ENCODE data around the gene TNPO2. TPM values are rescaled to one million over a fixed set of nuclear protein-coding genes. Genes with fewer than 3 reads are reported as not detected.
"Not testable (repeated sequence)": the region's sequence is repeated elsewhere in the genome, so short reads cannot be mapped to it uniquely, and the experiment has no call there.

The TNPO2 gene
- polyA plus RNA-seq, 4 donors = 60.5 to 82.1 (median 69.8) TPM

GRCh38 chr19:12711187-12711586 is 12.5 kb downstream of the TNPO2 start:
- DNase-seq (ENCODE audit: low read depth in 4 of 4, low spot score in 3 of 4) = no peak

GRCh38 chr19:12708641-12709040 is 15.1 kb downstream of the TNPO2 start:
- DNase-seq (ENCODE audit: low read depth in 4 of 4, low spot score in 3 of 4) = no peak

DNA sequence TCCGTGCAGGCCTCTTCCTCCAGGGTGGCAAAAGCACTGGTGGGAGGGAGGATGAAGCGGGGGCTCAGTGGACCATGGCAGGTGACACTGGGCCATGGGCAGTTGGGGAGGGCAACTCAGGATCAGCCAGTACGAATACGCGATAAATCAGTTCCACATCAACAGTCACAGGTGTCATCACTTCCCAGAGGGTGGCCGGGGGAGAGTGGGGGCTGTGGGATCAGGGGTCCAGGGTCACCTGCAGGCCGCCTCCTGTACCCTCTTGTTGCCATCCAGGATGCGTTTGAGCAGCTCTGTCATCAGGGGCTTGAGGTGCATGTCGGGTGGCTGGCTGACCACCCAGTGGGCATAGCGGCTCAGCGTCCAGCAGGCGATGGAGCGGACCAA is 17.4 kb downstream of the TNPO2 start:
- DNase-seq (ENCODE audit: low read depth in 4 of 4, low spot score in 3 of 4) = no peak

DNA sequence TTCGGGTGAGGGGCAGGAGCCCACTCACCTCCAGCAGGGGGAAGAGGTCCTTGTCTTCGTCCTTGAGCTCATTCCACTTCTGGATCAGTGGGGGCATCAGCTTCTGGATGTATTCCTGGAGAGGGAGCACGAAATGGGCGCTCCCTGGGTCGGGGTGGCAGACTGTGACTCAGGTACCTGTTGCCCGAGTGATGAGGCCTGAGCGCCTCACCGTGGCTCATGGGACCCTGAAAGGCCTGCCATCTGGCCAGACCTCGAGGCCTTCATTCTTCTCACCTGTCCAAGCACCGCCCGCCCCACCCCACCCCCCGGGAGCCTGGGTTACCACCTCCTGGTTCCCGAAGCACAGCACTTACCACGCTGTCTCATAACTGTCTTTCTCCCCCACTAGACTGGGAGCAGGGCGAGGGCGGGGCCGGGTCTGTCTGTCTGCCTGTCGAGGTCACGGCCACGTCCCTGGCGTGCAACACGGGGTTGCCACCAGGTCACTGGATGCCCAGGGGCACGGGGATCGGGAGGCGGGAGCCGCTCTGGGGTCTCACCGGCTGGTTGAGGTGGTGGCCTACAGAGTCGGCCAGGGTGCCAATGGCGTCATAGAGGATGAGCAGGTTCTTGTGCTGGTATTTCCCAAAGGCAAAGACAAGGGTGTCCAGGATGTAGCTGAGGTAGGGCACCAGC is 17.9 kb downstream of the TNPO2 start:
- no peak for DNase-seq (ENCODE audit: low read depth in 4 of 4, low spot score in 3 of 4)

GRCh38 chr19:12705169-12705568 is 18.6 kb downstream of the TNPO2 start:
- no peak for DNase-seq (ENCODE audit: low read depth in 4 of 4, low spot score in 3 of 4)

DNA sequence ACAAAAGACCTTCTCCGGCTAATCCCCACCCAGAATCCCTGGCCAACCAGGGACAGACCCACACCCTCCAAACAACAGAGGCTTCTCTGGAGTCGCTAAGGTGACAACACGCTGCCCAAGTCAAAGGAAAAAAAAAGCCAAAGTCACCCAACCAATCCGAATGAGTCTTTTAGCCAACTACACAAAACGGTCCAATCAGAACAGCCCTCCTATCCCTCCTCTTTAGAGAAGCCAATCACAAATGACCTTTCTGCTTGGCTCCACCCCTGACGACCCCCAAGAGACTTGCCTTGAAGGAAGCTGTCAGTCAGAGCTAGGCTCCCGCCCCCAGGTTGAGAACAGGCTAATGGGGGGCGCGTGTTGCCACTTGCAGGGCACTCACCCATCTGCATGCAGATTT is 20.7 kb downstream of the TNPO2 start:
- DNase-seq (ENCODE audit: low read depth in 4 of 4, low spot score in 3 of 4) = no peak

GRCh38 chr19:12701596-12702282 is 22.0 kb downstream of the TNPO2 start:
- DNase-seq (ENCODE audit: low read depth in 4 of 4, low spot score in 3 of 4) = no peak

DNA sequence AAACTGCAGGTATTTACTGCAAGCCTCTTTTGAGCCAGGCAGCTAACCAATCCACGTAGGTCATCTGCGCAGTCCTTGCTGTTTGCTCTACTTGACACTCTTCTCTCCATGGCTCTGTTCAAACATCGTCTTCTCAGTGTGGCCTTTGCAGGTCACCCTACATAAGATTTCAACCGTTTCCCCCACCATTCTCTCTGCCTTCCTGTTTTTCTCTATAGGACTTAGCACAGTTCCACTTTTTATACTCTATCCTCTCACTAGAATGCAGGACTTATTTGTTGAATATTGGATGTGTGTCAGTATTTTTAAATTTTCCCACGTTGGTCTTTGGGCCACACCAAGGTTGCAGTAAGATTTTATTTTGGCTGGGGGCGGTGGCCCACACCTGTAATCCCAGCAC is 25.6 kb downstream of the TNPO2 start:
- no peak for DNase-seq (ENCODE audit: low read depth in 4 of 4, low spot score in 3 of 4)

- DNase-seq (ENCODE audit: low read depth in 4 of 4, low spot score in 3 of 4) = not testable (repeated sequence)
These were observed 26.3 kb downstream of the TNPO2 start for GRCh38 chr19:12697425-12697824.

- DNase-seq (ENCODE audit: low read depth in 4 of 4, low spot score in 3 of 4) = peak; percentile 86 to 94 (median 91)
These were observed 27.1 kb downstream of the TNPO2 start, which contains the start of gene FBXW9 for GRCh38 chr19:12696366-12697335. TSS of gene FBXW9 (minus strand) at chr19:12696631. CDS start at chr19:12696581, 50 bp downstream.

GRCh38 chr19:12695997-12696365 is 27.8 kb downstream of the TNPO2 start:
- DNase-seq (ENCODE audit: low read depth in 4 of 4, low spot score in 3 of 4) = no peak

DNA sequence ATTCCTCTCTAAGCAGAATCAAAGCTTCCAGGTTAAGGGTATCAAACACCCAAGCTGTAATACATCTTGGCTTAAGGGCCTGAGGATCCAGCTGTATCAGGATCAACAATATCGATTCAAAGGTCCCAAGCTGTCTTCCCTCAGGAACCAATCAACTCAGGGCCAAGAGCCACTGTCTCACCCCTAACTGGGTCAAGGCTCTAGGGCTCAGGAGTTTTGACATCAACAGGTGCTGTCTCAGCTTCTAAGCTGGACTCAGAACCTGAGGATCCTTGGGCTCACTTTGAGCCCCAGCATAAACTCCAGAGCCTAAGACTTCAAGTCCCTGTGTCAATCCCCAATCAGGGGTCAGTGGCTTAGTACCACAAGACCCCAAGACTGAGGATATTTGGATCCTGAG is 28.2 kb downstream of the TNPO2 start:
- DNase-seq (ENCODE audit: low read depth in 4 of 4, low spot score in 3 of 4) = no peak

GRCh38 chr19:12695096-12695495 is 28.6 kb downstream of the TNPO2 start:
- DNase-seq (ENCODE audit: low read depth in 4 of 4, low spot score in 3 of 4) = no peak

GRCh38 chr19:12694641-12695040 is 29.1 kb downstream of the TNPO2 start:
- no peak for DNase-seq (ENCODE audit: low read depth in 4 of 4, low spot score in 3 of 4)

- no peak for DNase-seq (ENCODE audit: low read depth in 4 of 4, low spot score in 3 of 4)
These were observed 30.8 kb downstream of the TNPO2 start for GRCh38 chr19:12692960-12693359.

DNA sequence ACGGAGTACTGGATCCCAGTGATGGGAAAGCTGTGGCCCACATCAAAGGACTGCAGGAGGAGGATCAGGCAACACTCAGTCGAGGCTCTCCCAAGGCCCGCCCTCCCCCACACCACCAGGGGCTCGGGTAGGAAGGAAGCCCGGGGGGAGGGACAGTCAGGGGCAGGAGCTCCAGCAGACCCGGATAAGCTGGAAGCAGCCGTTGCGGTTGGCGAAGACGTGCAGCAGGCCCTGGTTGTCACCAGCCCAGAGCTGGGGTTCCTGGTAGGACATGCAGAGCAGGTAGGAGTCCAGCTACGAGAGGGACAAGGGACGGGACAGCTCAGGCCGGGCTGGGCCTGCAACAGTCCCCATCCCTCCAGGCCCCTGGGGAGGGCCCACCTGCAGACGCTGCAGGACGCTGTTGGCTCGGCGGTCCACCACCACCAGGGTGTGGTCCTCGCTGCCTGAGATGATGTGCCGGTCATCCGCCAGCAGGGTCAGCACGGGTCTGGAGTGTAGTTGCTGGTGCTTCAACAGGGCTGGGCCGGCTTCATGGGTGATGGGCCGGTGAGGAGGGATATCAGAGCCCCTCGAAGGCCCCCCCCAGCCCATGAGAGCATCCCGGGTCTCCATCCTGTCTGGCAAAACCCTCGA is 34.0 kb downstream of the TNPO2 start:
- DNase-seq (ENCODE audit: low read depth in 4 of 4, low spot score in 3 of 4) = no peak

DNA sequence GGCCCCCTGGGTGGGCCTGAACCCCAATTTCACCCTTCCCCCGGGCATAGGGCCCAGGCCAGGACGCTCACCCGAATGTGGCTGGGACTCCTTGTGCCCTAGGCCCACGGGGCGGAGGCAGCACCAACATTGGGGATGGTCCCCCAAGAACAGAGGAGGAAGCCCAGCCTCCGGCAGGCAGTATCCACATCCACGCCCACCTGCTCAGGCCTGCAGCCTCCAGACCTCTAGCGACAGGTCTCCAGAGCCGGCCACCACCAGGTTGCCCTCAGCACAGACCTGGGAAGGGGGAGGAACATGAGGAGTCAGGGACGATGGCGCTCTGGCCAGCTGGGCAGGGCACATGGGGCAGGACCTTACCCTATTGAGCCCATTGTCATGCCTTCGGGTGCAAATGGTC is 34.7 kb downstream of the TNPO2 start:
- DNase-seq (ENCODE audit: low read depth in 4 of 4, low spot score in 3 of 4) = no peak

DNA sequence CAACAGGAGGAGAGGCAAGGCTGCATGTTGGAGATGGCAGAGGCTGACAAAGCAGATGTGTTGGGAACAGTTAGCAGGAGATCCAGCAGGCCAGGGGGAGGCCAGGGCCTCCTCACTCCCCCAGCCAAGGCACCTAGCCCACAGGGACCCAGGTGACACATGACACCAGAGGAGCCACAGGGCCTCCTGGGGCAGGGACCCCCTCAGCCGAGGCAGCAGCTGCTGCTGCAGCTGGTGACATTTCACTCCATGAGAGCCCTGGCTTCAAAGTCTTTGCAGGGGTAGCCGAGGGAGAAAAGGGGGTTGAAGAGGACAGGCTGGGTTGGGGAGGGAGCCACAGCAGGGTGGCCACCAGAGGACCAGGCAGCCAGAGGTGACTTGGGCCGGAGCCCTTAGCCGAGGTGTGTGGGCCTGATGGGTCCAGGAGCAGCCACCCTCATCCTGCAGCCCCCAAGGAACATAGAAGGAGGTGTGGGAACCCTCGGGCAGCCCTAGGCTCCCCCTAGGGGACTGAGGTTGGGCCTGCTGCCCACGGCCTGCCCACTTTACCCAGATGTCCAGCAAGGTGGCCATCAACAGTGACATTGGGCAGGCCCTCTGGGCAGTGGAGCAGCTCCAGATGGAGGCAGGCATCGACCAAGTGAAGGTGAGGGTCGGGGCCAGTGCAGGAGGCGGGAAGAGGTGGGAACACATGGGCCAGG is 36.1 kb downstream of the TNPO2 start, which contains the start of gene GNG14:
Gene GNG14 (plus strand): TSS at position 503 of the 701 bp plus-strand sequence. CDS start 51 bp downstream, at position 554.
- no peak for DNase-seq (ENCODE audit: low read depth in 4 of 4, low spot score in 3 of 4)

DNA sequence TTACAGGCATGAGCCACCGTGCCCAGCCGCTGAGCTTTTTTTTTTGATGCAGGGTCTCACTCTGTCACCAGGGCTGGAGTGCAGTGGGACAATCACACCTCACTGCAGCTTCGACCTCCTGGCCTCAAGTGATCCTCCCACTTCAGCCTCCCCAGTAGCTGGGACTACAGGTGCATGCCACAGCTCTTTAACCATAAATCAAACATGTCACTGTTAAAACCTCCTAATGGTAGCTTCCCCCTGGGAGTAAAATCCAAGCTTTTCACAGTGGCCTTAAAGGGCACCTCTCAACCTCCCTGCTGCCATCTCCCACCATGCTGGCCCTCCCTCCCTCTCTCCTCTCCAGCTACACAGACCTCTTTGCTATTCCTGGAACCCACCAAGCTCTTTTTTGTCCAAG is 37.9 kb downstream of the TNPO2 start:
- no peak for DNase-seq (ENCODE audit: low read depth in 4 of 4, low spot score in 3 of 4)
